ENCODE measurements around the gene CCDC71L. TPM values are rescaled to one million over a fixed set of nuclear protein-coding genes. Genes with fewer than 3 reads are reported as not detected.

The CCDC71L gene
- total RNA-seq, 5 donors from 2014 or later (not counting 1 experiment from before 2014, with no cell fraction given) = 13.0 to 21.9 (median 14.0) TPM

- Mint-ChIP-seq H3K27ac (no peak overlapping the region), H3K27me3 (peaks cover 4 to 14% of the 10 kb centered on the region in 2 donors), H3K9me3 (no peaks in the 10 kb centered on the region), H3K36me3 (no peaks in the 10 kb centered on the region), H3K4me1 (no peaks in the 10 kb centered on the region), H3K4me3 (no peak overlapping the region)
- H3K36me3 ChIP-seq (ENCODE audit: control insufficient read depth in 2 of 2, extremely low read depth in 1 of 2, insufficient read depth in 1 of 2, low read length in 1 of 2) = no peaks in the 10 kb centered on the region
- H3K27me3 ChIP-seq (replicated peaks in 1 of 2; ENCODE audit: control insufficient read depth in 2 of 2, extremely low read depth in 1 of 2, insufficient read depth in 2 of 2, low read length in 1 of 2) = peaks cover 0 to 3% of the 10 kb centered on the region in 2 experiments
- no peak for ATAC-seq (replicated peaks in 1 of 4)
- no peaks in the 10 kb centered on the region for H3K9me3 ChIP-seq
- ChIA-PET CTCF (no interaction called here), POLR2A (no interaction called here)
- H3K4me3 ChIP-seq (ENCODE audit: control insufficient read depth in 1 of 2, extremely low read depth in 1 of 2, low read length in 1 of 2) = no peak overlapping the region
- no CpG with 5 or more reads among the region's 2 CpGs for WGBS (ENCODE audit: insufficient coverage)
- no peak overlapping the region for H3K27ac ChIP-seq (ENCODE audit: low read length)
- H3K4me1 ChIP-seq (ENCODE audit: control insufficient read depth in 1 of 2, extremely low read depth in 1 of 2, insufficient read depth in 2 of 2, low read length in 2 of 2) = no peaks in the 10 kb centered on the region
- DNase-seq = no peak
Measured at GRCh38 chr7:106634958-106635357, 26.0 kb downstream of the CCDC71L start.

GRCh38 chr7:106630648-106631047 lies 30.3 kb downstream of the CCDC71L start:
- Mint-ChIP-seq H3K27me3 (peaks cover 0 to 4% of the 10 kb centered on the region in 2 donors), H3K36me3 (no peaks in the 10 kb centered on the region)

GRCh38 chr7:106629516-106629915 lies 31.4 kb downstream of the CCDC71L start:
- 58% methylated on average over 2 of the region's 2 CpGs for WGBS (ENCODE audit: insufficient coverage)
- POLR2A ChIA-PET = no interaction called here
- CTCF ChIA-PET = no interaction called here

More at GRCh38 chr7:106630648-106631047, 30.3 kb downstream of the CCDC71L start:
- CTCF ChIA-PET = no interaction called here
- Mint-ChIP-seq H3K4me3 (no peak overlapping the region), H3K4me1 (no peaks in the 10 kb centered on the region), H3K9me3 (no peaks in the 10 kb centered on the region), H3K27ac (no peak overlapping the region)
- ATAC-seq (replicated peaks in 1 of 4) (no peak), DNase-seq (no peak)
- no peaks in the 10 kb centered on the region for H3K9me3 ChIP-seq
- H3K27ac ChIP-seq (ENCODE audit: low read length) = no peak overlapping the region
- no peak overlapping the region for H3K4me3 ChIP-seq (ENCODE audit: control insufficient read depth in 1 of 2, extremely low read depth in 1 of 2, low read length in 1 of 2)
- H3K27me3 ChIP-seq (replicated peaks in 1 of 2; ENCODE audit: control insufficient read depth in 2 of 2, extremely low read depth in 1 of 2, insufficient read depth in 2 of 2, low read length in 1 of 2) = peaks cover 0 to 6% of the 10 kb centered on the region in 2 experiments
- no peaks in the 10 kb centered on the region for H3K36me3 ChIP-seq (ENCODE audit: control insufficient read depth in 2 of 2, extremely low read depth in 1 of 2, insufficient read depth in 1 of 2, low read length in 1 of 2)
- POLR2A ChIA-PET = no interaction called here
- no peaks in the 10 kb centered on the region for H3K4me1 ChIP-seq (ENCODE audit: control insufficient read depth in 1 of 2, extremely low read depth in 1 of 2, insufficient read depth in 2 of 2, low read length in 2 of 2)

GRCh38 chr7:106626376-106627164 lies 34.4 kb downstream of the CCDC71L start:
- Mint-ChIP-seq H3K4me3 (no peak overlapping the region), H3K9me3 (peaks cover 0 to 8% (median 6%) of the 10 kb centered on the region in 3 donors), H3K27ac (no peak overlapping the region), H3K4me1 (no peaks in the 10 kb centered on the region), H3K27me3 (peaks cover 1 to 5% of the 10 kb centered on the region in 2 donors), H3K36me3 (no peaks in the 10 kb centered on the region)
- DNase-seq (no peak), ATAC-seq (replicated peaks in 1 of 4) (no peak)
- POLR2A ChIA-PET = no interaction called here
- H3K4me3 ChIP-seq (ENCODE audit: control insufficient read depth in 1 of 2, extremely low read depth in 1 of 2, low read length in 1 of 2) = no peak overlapping the region
- no peaks in the 10 kb centered on the region for H3K36me3 ChIP-seq (ENCODE audit: control insufficient read depth in 2 of 2, extremely low read depth in 1 of 2, insufficient read depth in 1 of 2, low read length in 1 of 2)
- 83% methylated on average over 5 of the region's 6 CpGs for WGBS (ENCODE audit: insufficient coverage)
- peaks cover 3% of the 10 kb centered on the region for H3K9me3 ChIP-seq
- H3K4me1 ChIP-seq (ENCODE audit: control insufficient read depth in 1 of 2, extremely low read depth in 1 of 2, insufficient read depth in 2 of 2, low read length in 2 of 2) = no peaks in the 10 kb centered on the region
- no peak overlapping the region for H3K27ac ChIP-seq (ENCODE audit: low read length)
- peaks cover 0 to 6% of the 10 kb centered on the region in 2 experiments for H3K27me3 ChIP-seq (replicated peaks in 1 of 2; ENCODE audit: control insufficient read depth in 2 of 2, extremely low read depth in 1 of 2, insufficient read depth in 2 of 2, low read length in 1 of 2)
- CTCF ChIA-PET = no interaction called here

More at GRCh38 chr7:106629516-106629915, 31.4 kb downstream of the CCDC71L start:
- H3K9me3 ChIP-seq = no peaks in the 10 kb centered on the region
- peaks cover 0 to 6% of the 10 kb centered on the region in 2 experiments for H3K27me3 ChIP-seq (replicated peaks in 1 of 2; ENCODE audit: control insufficient read depth in 2 of 2, extremely low read depth in 1 of 2, insufficient read depth in 2 of 2, low read length in 1 of 2)
- no peak overlapping the region for H3K27ac ChIP-seq (ENCODE audit: low read length)
- H3K36me3 ChIP-seq (ENCODE audit: control insufficient read depth in 2 of 2, extremely low read depth in 1 of 2, insufficient read depth in 1 of 2, low read length in 1 of 2) = no peaks in the 10 kb centered on the region
- Mint-ChIP-seq H3K9me3 (no peaks in the 10 kb centered on the region), H3K27me3 (peaks cover 1 to 5% of the 10 kb centered on the region in 2 donors), H3K4me3 (no peak overlapping the region), H3K27ac (no peak overlapping the region), H3K4me1 (no peaks in the 10 kb centered on the region), H3K36me3 (no peaks in the 10 kb centered on the region)
- ATAC-seq (replicated peaks in 1 of 4) (no peak), DNase-seq (no peak)
- no peaks in the 10 kb centered on the region for H3K4me1 ChIP-seq (ENCODE audit: control insufficient read depth in 1 of 2, extremely low read depth in 1 of 2, insufficient read depth in 2 of 2, low read length in 2 of 2)
- no peak overlapping the region for H3K4me3 ChIP-seq (ENCODE audit: control insufficient read depth in 1 of 2, extremely low read depth in 1 of 2, low read length in 1 of 2)

GRCh38 chr7:106625678-106626301 lies 35.2 kb downstream of the CCDC71L start:
- Mint-ChIP-seq H3K27me3 (peaks cover 1 to 5% of the 10 kb centered on the region in 2 donors), H3K36me3 (no peaks in the 10 kb centered on the region), H3K4me1 (no peaks in the 10 kb centered on the region), H3K4me3 (no peak overlapping the region), H3K9me3 (peaks cover 0 to 12% (median 10%) of the 10 kb centered on the region in 3 donors), H3K27ac (no peak overlapping the region)
- Histone ChIP-seq H3K9me3 (peaks cover 3% of the 10 kb centered on the region), H3K4me3 (ENCODE audit: control insufficient read depth in 1 of 2, extremely low read depth in 1 of 2, low read length in 1 of 2) (no peak overlapping the region), H3K36me3 (ENCODE audit: control insufficient read depth in 2 of 2, extremely low read depth in 1 of 2, insufficient read depth in 1 of 2, low read length in 1 of 2) (no peaks in the 10 kb centered on the region), H3K27ac (ENCODE audit: low read length) (no peak overlapping the region), H3K4me1 (ENCODE audit: control insufficient read depth in 1 of 2, extremely low read depth in 1 of 2, insufficient read depth in 2 of 2, low read length in 2 of 2) (no peaks in the 10 kb centered on the region), H3K27me3 (replicated peaks in 1 of 2; ENCODE audit: control insufficient read depth in 2 of 2, extremely low read depth in 1 of 2, insufficient read depth in 2 of 2, low read length in 1 of 2) (peaks cover 0 to 6% of the 10 kb centered on the region in 2 experiments)
- DNase-seq (no peak), ATAC-seq (replicated peaks in 1 of 4) (no peak)
- WGBS (ENCODE audit: insufficient coverage) = no CpG with 5 or more reads among the region's 6 CpGs
- POLR2A ChIA-PET = no interaction called here
- CTCF ChIA-PET = no interaction called here

GRCh38 chr7:106623853-106624252 lies 37.1 kb downstream of the CCDC71L start:
- H3K36me3 ChIP-seq (ENCODE audit: control insufficient read depth in 2 of 2, extremely low read depth in 1 of 2, insufficient read depth in 1 of 2, low read length in 1 of 2) = no peaks in the 10 kb centered on the region
- peaks cover 3% of the 10 kb centered on the region for H3K9me3 ChIP-seq
- Mint-ChIP-seq H3K27ac (no peak overlapping the region), H3K9me3 (peaks cover 0 to 12% (median 10%) of the 10 kb centered on the region in 3 donors), H3K4me1 (no peaks in the 10 kb centered on the region), H3K36me3 (no peaks in the 10 kb centered on the region), H3K4me3 (no peak overlapping the region), H3K27me3 (peaks cover 1 to 10% of the 10 kb centered on the region in 2 donors)
- H3K27ac ChIP-seq (ENCODE audit: low read length) = no peak overlapping the region
- DNase-seq = no peak
- no peak for ATAC-seq (replicated peaks in 1 of 4)
- H3K27me3 ChIP-seq (replicated peaks in 1 of 2; ENCODE audit: control insufficient read depth in 2 of 2, extremely low read depth in 1 of 2, insufficient read depth in 2 of 2, low read length in 1 of 2) = peaks cover 0 to 6% of the 10 kb centered on the region in 2 experiments
- H3K4me3 ChIP-seq (ENCODE audit: control insufficient read depth in 1 of 2, extremely low read depth in 1 of 2, low read length in 1 of 2) = no peak overlapping the region
- POLR2A ChIA-PET = no interaction called here
- CTCF ChIA-PET = no interaction called here
- no peaks in the 10 kb centered on the region for H3K4me1 ChIP-seq (ENCODE audit: control insufficient read depth in 1 of 2, extremely low read depth in 1 of 2, insufficient read depth in 2 of 2, low read length in 2 of 2)
